HG03103 (cell line): ENCODE measurements around the gene ZNF469.

Source experiments
- ATAC-seq: cut with Tn5 transposase; IDR thresholded peaks from one replicate; pipeline ENCODE4 v1.9.1; 2021; ENCODE audit warnings: low read depth; ENCODE audit not compliant: unreplicated experiment

The ZNF469 gene

DNA sequence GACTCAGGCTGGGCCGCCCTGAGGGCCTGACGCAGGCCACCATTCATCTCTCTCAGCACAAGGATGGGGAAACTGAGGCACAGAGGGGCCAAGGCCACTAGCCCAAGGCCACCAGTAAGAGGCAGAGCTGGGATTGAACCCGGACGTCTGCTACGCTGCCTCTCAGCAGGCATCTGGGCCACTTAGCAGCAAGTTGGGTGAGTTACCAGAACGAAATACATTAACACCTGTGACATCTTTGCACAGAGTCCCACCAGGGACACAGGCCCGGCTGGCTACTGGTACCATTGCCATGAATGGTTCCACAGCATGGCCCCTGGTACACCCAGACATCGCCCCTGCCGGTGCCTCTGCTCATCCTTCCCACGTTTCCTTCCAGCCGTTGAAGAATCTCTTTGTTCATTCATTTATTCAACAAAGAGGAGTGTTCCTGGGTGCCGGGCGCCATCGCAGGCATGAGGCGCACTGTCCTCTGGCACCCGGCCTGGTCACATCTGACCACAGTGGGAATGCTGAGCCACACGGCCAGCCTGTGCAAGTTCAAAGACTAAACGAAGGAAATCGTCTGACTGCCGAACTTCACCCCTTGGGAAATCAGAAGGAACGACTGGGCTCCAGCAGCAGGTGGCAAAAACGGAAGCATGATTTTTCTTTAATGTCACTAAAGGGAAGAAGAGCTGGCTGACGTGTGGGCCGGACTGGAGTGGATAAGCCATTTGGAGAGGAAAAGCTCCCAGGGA is 7.4 kb upstream of the ZNF469 start:
- no peak for ATAC-seq

DNA sequence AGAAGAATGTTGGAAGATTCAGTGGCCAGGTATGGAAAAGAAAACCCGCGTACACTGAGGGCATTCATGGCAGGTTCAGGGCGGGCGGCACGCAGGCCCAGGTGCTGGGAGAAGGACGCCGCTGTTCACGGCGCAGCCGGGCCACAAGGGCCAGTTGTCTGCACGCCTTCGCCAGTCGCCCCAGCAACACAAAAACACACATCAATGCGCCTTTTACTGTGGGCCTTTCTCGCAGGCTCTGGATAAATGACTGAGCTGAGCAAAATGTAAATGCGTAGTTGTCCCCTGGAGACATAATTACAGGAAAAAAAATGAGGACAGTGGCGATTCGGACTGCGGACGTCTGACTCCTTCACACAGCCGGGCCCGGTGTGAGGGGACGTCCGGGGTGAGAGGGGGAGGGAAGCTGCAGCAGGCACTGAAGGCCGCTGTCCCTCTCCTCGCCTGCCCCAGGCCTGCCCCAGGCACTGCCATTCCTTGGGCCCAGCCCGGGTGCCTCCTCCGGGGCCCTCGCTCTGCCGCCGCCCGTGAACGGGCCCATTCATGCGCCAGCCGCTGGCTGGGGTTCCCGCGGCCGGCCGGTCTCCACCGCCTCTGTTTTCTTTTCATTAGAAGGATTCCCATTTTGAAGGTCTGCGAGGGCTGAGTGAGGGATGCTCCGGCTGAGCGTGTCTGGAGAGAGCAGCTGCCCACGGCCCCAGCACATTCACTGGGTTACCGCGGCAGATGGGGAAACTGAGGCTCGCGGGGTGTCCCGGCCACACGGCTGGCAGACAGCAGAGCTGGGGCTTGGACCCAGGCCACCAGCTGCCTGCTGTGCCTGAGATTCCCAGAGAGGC is 6.5 kb upstream of the ZNF469 start:
- ATAC-seq: no peak

DNA sequence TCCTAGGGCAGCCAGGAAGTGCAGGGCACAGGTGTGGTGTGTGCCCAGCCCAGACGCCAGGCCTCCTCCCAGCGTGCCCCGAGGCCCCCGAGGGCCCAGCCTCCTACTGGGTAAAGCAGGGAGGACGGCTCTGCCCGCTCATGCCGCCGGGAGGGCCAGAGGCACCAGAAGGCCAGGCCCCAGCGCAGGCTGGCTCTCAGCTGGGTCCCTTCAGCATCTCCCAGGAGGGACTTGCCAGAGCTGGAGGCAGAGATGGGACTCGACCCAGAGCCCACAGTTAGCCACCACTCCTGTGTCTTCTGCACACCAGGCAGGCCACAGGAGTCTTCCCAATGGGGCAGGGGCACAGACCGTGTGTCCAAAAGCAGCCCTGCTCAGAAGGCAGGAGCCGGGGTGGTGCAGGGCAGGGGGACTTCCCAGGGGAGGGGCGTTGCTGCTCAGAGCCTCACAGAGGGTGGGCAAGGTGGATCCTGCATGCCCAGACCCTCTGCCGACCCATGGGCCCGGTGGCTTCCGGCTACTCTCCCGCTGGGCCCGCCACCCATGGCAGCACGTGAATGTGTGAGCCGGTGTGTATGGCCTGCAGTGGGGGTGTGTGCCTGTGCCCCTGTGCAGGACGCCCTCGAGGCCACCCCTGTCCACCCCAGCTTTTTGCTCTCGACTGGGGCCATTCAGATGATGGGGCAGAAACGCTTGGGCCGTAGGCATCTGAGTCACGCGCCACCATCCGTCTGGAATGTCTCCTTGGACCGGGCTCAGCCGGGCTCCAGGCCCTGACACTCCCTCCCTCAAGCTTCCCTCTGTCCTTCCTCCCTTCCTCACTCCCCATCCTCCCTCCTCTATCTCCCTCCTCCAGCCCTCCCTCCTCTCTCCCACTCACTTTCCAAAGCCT is 5.7 kb upstream of the ZNF469 start:
- no peak for ATAC-seq

DNA sequence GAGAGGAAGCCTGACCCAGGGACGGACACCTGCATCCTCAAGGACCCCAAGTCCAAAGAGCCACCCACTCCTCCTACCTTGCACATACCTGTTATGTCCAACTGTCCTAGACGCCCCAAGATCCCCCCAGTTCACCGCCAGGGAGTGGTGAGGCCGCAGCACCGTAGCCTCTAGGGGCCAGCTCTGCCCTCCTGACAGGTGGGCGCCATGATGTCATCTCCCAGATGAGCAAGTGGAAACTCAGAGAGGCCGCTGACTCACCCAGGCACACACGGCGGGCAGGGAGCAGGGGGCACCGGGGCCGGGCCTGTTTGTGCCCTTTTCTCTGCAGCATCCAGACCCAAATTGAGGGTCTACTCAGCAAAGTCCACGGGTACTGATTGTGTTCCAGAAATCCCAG is 4.8 kb upstream of the ZNF469 start:
- no peak for ATAC-seq

DNA sequence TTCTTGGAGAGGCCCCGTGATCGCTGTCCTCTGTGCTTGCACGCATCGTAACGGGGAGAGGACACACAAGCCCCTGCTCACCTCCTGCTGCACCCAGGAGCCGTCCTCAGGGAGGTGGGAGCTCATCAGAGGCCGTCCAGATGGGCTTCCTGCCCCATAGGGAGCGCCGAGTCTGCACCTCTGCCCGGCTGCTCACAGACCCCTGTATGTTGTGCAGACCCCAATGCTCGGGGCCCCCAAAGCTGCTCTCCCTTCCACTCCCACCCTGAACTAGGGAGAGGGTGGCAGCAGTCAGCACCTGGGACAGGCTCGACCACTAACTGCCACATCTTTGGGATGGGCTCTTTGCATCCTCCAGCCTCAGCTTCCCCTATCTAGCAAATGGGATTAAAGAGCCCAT is 4.4 kb upstream of the ZNF469 start:
- no peak for ATAC-seq

DNA sequence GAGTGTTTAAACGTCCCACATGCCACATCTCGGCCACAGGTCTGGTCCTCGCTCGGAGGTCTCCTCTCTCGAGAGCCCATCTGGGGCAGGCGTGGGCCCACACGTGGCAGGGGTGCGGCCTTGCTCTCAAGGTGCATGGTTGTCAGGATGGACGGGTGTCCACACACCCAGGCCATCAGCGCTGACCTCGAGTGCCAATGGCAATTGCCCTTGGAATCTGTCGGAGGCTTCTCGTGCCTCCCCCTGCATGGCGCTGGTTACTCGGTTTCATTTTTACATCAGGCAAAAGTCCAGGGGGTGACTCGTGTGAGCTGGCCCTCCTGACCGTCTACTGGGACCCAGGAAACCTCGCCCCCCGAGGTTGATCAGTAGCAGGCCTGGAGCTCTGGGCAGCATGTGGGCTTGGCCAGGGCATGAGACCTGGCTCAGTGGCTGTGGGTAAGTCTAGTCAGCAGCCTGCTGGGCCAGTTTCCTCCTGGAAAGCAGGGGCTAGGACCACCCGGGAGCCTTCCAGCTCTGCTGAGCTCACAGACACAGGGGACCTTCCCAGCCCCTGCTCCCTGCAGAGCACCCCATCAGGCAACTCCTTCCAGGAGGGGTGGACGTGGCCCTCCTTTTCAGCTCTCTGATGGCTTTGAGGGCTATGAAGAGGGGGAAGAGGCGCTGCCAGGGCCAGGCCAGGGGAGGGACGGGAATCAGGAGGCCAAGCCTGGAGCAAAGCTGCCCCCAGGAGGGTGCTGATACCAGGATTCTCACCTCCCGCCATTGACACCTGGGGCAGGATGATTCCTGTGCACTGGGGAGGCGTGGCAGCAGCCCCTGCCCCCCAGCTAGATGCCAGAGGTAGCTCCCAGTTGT is 3.7 kb upstream of the ZNF469 start:
- ATAC-seq: no peak

DNA sequence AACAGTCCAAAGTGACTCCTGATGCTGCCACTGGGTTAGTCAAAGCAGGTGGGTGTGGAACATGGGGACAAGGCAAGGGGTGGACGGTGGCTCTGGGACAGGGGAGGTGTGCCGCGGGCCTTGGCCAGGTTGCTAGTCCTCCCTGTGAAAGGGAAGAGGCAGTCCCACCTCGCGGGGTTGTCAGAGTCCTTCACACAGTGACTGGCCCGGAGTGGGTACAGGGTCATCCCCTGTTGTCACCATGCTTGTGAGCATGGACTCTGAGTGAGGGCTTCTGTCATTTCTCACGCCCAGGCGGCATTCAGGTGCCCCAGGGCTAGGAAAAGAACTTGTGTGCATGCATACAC is 3.1 kb upstream of the ZNF469 start:
- no peak for ATAC-seq

DNA sequence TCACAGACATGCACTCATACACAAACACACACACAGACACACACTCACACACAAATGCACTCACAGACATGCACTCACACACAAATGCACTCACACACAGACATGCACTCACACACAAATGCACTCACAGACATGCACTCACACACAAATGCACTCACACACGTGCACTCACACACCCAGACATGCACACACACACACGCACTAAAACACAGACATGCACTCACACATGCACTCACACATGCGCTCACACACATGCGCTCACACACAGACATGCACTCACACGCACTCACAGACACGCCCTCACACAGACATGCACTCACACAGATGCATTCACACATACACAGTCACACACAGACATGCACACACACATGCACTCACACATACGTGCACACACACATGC is 2.7 kb upstream of the ZNF469 start:
- ATAC-seq: no peak

DNA sequence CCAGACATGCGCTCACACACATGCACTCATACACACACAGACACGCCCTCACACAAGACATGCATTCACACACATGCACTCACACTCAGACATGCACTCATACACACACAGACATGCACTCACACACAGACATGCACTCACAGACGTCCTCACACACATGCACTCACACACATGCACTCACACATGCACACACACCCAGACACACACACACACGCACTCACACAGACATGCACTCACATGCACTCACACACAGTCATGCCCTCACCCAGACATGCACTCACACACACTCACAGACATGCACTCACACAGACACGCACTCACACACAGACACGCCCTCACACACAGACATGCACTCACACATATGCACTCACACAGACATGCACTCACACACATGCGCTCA is 2.1 kb upstream of the ZNF469 start:
- no peak for ATAC-seq

DNA sequence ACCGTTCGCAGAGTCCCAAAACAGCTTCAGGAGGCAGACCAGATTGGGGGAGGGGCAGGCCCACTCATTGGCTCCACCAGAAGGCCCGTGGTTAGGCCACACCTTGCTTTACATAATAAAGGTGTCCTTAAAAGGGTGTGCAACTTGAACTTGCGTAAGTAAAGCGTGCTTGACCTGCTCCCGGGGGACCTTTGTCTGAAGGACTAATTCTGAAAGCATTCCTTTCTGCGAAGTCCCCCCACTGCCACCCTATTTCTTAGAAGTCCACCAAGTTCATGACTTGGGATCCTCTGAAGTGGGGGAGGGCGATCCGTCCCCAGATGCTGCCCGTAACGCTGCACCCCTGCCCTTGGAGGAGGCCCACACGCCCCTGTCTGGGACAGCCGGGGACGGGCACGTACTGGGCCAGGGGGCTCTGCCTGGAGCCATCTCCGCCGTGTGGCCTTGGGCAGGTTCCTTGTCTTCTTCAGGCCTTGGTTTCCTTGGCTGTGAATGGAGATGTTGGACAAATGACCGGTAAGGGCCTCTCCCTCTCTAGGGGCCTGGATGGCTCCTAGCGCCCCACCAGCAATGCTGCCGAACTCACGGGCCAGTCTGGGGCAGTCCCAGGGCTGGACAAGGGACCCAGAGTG is 823 bp upstream of the ZNF469 start:
- ATAC-seq: no peak

DNA sequence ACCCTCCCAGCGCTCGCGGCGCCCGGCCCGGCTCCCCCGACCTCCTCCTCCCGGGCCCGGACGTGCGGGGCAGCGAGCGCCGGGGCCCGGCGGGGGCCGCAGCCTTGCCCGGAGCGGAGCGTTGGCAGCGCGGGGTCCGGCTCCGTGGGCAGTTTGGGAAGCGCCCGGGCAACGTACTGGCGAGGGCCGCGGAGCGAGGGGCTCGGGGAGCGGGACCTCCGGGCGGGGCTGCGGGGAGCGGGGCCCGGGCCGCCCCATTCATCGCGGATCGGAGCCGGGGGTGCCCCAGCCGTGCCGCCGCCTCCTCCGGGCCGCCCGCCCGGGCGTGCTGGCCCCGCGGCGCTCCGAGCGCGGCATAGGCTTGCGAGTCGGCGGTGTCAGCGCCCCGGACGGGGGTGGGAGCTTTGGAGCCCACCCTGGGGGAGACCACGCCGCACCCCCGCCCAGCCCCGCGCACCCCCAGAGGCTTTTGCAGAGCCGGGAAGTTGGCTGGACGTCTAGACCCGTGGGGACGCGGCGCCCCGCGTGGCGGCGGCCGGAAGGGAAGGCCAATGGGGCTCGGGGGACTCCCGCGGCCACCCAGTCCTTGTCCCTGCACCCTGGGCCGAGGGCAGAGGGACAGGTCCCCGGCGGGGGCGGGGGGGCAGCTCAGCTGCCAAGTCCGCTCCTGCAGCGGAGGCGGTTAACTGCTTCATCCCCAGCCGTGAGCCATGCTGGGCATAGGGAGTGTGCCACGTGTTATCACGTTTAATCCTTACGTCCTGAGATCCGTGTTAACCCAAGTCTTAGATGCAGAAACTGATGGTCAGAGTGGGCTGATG is 852 bp downstream of the ZNF469 start:
- ATAC-seq: no peak

DNA sequence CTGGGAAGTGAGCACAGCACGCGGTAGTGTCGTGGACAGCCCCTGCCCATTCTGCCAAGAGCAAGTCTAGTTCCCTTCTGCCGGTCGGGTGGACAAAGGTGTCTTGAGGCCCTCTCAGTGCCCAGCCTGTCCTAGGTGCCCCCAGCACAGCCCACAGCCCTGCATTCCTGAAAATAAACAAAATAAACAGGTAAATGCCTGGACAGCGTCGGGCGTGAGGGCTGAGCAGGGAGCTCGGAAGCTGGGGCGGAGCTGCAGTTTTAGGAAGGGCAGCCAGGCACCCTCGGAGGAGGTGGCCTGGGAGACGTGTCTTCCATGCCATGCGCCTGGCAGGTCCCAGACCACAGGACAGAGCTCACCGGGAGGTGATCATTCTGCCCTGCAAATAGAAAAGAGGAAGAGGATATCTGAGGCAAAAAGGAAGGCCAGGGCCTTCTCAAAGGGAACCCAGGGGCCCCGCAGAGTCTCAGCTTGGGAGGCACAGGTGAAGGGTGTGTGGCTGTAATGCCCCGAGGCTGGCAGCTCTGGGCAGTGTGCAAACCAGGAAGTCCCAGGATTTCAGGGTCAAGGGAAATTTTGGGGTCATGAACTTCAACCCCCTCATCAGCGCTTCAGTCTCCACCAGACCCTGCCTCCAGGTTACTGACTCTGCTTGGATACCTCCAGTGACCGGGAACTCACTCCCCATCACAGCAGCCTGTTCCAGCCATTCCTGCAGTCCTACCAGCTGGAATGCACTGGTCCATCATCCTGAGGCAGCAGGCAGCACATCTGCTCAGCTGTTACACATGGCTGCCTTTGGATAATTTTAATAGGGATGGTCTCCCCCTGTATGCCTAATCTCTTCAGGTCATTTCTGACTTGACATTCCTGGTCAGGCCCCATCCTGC is 1.7 kb downstream of the ZNF469 start:
- no peak for ATAC-seq

DNA sequence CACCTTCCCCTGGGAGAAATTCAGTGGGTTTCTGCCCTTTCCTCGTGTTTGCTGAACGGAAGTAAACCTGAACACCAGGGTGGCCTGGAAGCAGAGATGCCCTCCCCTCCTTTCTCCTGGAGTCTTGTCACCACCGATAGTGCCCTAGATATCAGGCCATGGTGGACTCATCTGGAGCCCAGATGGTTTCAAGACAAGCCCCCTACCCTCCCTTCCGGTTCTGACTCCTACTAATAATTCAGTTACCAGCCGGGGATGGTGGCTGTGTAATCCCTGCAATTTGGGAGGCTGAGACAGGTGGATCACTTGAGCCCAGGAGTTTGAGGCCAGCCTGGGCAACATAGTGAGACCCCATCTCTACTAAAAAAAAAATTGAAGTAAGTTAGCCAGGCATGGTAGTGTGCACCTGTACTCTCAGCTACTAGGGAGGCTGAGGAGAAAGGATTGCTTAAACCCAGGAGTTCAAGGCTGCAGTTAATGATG is 2.4 kb downstream of the ZNF469 start:
- no peak for ATAC-seq

DNA sequence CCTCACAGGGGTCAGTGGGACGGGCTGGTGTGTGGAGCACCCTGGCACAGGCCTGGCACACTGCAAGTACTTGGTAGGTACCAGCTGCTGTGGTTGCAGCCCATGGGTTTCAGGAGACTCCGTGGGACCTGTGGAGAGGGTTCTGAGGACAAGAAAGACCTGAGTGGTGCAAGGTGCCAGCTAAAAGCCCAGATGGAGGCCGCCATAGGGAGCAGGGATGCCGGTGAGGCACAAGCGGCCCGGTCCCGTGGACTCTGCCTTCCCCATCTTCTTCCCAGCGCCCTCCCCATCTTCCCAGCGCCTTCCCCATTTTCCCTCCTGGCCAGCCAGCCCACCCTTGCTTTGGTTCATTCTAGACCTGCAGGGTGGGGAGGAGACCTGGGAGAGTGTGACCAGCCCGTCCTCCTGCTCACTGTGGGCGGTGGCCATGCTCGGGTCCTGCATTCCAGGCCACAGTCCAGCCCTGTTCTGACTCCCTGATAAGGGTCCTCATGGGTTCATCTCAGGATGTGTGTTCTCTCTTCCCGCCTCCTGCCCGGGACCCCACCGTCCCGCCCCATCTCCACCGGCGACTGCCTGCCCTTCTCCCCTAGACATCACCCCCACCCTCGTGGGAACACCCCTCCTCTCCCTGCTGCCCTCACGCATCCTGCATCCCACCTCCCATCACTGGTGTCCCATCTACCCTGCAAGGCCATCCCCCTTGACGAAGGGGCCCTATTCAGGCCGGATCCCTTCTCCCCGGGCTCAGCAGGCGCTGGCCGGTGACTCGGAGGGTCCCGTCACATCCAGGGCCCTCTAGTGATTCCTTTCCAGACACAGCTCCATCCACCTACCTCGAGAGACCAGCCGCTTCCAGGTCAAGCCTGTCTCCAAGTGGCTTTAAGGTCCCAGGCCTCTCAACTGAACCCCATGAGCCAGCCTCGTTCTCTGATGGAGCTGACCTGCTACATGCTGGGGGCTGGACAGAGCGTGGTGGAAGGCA is 3.4 kb downstream of the ZNF469 start:
- ATAC-seq: no peak

DNA sequence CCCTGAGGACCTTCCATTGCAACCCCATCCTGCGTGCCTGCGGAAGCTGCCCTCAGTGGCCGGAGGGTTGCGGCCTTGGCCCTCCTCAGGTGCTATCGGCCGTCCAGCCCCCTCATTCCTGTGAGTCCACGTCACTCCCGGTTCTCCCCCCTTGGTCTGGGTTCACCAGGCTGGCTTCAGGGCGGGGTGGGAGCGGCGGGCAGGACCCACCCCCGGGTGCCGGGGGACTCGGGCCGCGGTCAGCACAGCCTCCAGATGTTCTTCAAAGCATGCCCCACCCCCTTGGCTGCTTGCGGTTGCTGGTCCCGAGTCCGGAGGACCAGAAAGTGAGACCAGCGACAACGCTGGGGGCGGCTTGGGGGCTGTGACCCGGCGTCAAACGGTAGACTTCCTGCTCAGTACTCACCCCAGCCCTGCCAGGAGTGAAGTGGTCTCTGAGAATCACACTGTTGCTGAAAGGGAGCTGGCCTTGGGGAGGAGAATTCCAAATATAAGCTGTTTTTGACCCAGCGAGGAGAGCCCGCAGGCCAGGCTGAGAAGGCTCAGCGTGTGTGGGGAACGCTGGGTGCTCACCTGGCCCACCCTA is 4.5 kb downstream of the ZNF469 start:
- no peak for ATAC-seq

DNA sequence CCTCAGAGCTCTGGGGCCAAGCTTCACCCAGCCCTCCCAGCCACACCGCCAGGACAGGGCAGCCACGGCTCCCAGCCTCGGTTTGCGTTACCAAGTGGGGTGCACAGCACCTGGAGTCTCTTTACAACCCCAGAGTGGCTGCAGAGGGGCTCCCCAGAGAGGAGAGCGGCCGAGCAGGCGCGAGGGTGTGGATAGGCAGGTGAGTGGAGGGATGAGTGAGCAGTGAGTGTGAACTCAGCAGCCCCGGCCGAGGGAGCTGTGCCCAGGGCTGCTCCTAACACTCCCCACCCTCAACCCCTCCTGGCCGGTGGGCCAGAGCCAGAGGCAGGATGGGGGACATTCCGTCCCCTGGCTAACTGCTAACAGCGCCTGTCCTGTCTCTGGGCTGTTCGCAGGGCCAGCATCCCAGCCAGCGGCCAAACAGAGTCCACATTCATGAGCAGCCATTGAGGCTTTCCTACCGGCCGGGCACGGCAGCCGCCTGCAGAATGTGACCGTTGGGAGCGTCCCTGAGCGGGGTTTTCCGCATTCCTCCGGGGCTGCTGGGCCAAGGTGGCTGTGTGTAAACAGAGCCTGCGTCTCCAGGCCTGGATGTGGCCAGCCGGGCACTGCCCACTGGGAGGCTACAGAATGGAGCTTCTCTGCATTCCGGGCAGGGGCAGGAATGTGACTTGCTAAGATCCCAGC is 5.3 kb downstream of the ZNF469 start:
- ATAC-seq: no peak
